Right lobe of liver (tissue), 4 donors: ENCODE data around the gene ERGIC1.

Experiments
- CTCF ChIP-seq, 4 donors: fragments of 200-600 bp in 3 of 4; fragments of 450-650 bp in 1 of 4; IDR thresholded peaks; one replicate each; pipeline versions ENCODE4 v1.5.1 to v1.8.0; 2016 to 2022; ENCODE audit warnings: antibody characterized with exemption in 4 of 4, mild to moderate bottlenecking in 2 of 4
- POLR2A ChIP-seq: fragments of 450-650 bp; IDR thresholded peaks from one replicate; pipeline ENCODE4 v1.6.1; 2017; ENCODE audit warnings: antibody characterized with exemption, mild to moderate bottlenecking
- donor health status: DM: no; HTN: no; CAD: no.
- donor health status: DM: no; HTN: no; CAD: no.
- donor health status: DM: no; HTN: yes; CAD: no.

GRCh38 chr5:172909931-172910502 is 76.0 kb downstream of the ERGIC1 start:
- TF ChIP-seq CTCF (IDR thresholded peaks at IDR 0.05) (no peak), POLR2A (no peak)
